PFSK-1 (cell line): ENCODE results near the gene PIAS4.

Source experiments
- FOXP2 ChIP-seq: optimal IDR thresholded peaks from 2 replicates; pipeline ENCODE3; 2011; ENCODE audit warnings: borderline replicate concordance, control low read depth, inconsistent platforms; ENCODE audit not compliant: insufficient read depth; ENCODE audit errors: extremely low read length, extremely low read depth
- POLR2AphosphoS5 ChIP-seq: IDR thresholded peaks from 2 replicates; pipeline ENCODE4 v1.6.1; 2012; ENCODE audit warnings: low read depth, mild to moderate bottlenecking, control low read depth, low read length, moderate library complexity
- SIN3A ChIP-seq: IDR thresholded peaks from 2 replicates; pipeline ENCODE4 v1.6.1; 2012; ENCODE audit warnings: mild to moderate bottlenecking, low read length, moderate library complexity, borderline replicate concordance; ENCODE audit not compliant: insufficient read depth
- TAF1 ChIP-seq: IDR thresholded peaks from 2 replicates; pipeline ENCODE4 v1.6.1; 2012; ENCODE audit warnings: low read length, control low read depth, borderline replicate concordance; ENCODE audit not compliant: insufficient read depth
- TF ChIP-seq, protein P1 (sequence below), 2 experiments: IDR thresholded peaks; 2 replicates each; pipeline versions ENCODE4 v1.6.1 to v1.8.0; 2011 to 2012; ENCODE audit warnings: low read depth in 2 of 2, low read length in 2 of 2, control low read depth in 1 of 2, inconsistent platforms in 1 of 2, mild to moderate bottlenecking in 1 of 2, moderate library complexity in 1 of 2; ENCODE audit not compliant: insufficient read depth in 1 of 2

PIAS4 gene

GRCh38 chr19:3969435-3970312, 37.9 kb upstream of the PIAS4 start:
- TF ChIP-seq SIN3A (no peak), TAF1 (no peak), POLR2AphosphoS5 (no peak), FOXP2 (no peak)
- TF ChIP-seq, protein P1, sequence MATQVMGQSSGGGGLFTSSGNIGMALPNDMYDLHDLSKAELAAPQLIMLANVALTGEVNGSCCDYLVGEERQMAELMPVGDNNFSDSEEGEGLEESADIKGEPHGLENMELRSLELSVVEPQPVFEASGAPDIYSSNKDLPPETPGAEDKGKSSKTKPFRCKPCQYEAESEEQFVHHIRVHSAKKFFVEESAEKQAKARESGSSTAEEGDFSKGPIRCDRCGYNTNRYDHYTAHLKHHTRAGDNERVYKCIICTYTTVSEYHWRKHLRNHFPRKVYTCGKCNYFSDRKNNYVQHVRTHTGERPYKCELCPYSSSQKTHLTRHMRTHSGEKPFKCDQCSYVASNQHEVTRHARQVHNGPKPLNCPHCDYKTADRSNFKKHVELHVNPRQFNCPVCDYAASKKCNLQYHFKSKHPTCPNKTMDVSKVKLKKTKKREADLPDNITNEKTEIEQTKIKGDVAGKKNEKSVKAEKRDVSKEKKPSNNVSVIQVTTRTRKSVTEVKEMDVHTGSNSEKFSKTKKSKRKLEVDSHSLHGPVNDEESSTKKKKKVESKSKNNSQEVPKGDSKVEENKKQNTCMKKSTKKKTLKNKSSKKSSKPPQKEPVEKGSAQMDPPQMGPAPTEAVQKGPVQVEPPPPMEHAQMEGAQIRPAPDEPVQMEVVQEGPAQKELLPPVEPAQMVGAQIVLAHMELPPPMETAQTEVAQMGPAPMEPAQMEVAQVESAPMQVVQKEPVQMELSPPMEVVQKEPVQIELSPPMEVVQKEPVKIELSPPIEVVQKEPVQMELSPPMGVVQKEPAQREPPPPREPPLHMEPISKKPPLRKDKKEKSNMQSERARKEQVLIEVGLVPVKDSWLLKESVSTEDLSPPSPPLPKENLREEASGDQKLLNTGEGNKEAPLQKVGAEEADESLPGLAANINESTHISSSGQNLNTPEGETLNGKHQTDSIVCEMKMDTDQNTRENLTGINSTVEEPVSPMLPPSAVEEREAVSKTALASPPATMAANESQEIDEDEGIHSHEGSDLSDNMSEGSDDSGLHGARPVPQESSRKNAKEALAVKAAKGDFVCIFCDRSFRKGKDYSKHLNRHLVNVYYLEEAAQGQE (IDR thresholded peaks at IDR 0.05; ENCODE audit: insufficient read depth in 1 of 2, low read depth in 2 of 2, low read length in 2 of 2): peak in 1 of 2 experiments; percentile 69; a peak in 1 of 4 replicates

DNA sequence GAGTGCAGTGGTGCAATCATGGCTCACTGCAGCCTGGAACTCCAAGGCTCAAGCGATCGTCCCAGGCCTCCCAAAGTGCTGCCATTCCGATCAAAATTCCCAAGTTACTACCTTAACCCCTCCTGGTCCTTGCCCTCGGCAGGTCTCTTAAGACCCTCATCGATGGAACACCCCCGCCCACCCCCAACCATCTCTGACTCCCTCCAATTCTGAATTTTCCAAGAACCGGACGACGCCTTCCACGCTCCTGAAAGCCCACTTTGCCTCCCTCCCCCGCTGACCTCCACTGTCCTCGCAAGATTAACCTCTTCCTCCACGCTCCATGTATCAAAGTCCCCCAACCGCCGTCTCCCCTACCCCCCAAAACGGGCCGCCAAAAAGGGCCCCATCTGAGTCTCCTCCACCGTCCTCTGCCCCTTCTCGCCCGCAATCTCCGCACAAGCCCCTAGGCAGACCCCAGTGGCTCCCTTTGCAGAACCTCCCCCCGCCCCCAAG, 37.2 kb upstream of the PIAS4 start:
- TF ChIP-seq SIN3A: no peak
- no peak for TF ChIP-seq TAF1
- TF ChIP-seq, protein P1 (IDR thresholded peaks at IDR 0.05; ENCODE audit: insufficient read depth in 1 of 2, low read depth in 2 of 2, low read length in 2 of 2): no peak
- no peak for TF ChIP-seq POLR2AphosphoS5
- TF ChIP-seq FOXP2: no peak

GRCh38 chr19:3970808-3971598, 36.5 kb upstream of the PIAS4 start, which contains the start of gene DAPK3:
TSS of gene DAPK3 (minus strand) at chr19:3971099. CDS start at chr19:3969735, 1,364 bp downstream.
- peak; percentile 59 for TF ChIP-seq FOXP2
- no peak for TF ChIP-seq TAF1
- TF ChIP-seq, protein P1 (IDR thresholded peaks at IDR 0.05; ENCODE audit: insufficient read depth in 1 of 2, low read depth in 2 of 2, low read length in 2 of 2): peak; percentile 90 to 94
- no peak for TF ChIP-seq SIN3A
- TF ChIP-seq POLR2AphosphoS5: peak; percentile 65; the same call in 1 of the 2 replicates

DNA sequence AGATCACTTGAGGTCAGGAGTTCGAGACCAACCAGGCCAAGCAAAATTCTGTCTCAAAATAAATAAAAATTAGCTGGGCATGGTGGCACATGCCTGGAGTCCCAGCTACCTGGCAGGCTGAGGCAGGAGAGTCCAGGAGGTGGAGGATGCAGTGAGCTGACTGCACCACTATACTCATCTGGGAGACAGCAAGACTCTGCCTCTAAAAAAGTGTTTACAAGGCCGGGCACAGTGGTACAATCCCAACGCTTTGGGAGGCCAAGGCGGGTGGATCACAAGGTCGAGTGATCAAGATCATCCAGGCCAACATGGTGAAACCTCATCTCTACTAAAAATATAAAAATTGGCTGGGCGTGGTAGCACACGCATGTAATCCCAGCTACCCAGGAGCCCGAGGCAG, 32.4 kb upstream of the PIAS4 start:
- TF ChIP-seq, protein P1 (IDR thresholded peaks at IDR 0.05; ENCODE audit: insufficient read depth in 1 of 2, low read depth in 2 of 2, low read length in 2 of 2): no peak
- TF ChIP-seq FOXP2 (no peak), TAF1 (no peak), SIN3A (no peak), POLR2AphosphoS5 (no peak; the same call in 1 of the 2 replicates)
